ENCODE measurements around the gene CSTF3. TPM values are rescaled to one million over a fixed set of nuclear protein-coding genes. Genes with fewer than 3 reads are reported as not detected.

CSTF3 gene
- polyA plus RNA-seq (2013, experiment 1 of 2), result 44.3 TPM
- polyA plus RNA-seq (2013, experiment 2 of 2), result 46.1 TPM

- peak within 1 kb of the TSS; percentile 87 for H3K56ac ChIP-seq (ENCODE audit: low read length)
- WGBS (ENCODE audit: extremely low coverage, insufficient coverage, low lambda C conversion rate), result no CpG with 5 or more reads among the region's 40 CpGs
- peak within 1 kb of the TSS; percentile 71 for H3K4me3 ChIP-seq (ENCODE audit: low read length)
Observed at GRCh38 chr11:33161120-33162005, at the start of gene CSTF3. TSS of gene CSTF3 (minus strand) at chr11:33161480. CDS start at chr11:33161325, 155 bp downstream.

GRCh38 chr11:33208150-33208549 lies 46.9 kb upstream of the CSTF3 start:
- Histone ChIP-seq H3K36me3 (ENCODE audit: control insufficient read depth, insufficient read depth, low read length) (no peaks in the 10 kb centered on the region), H3K79me2 (ENCODE audit: control insufficient read depth, insufficient read depth, low read length) (no peaks in the 10 kb centered on the region), H2BK15ac (replicated peaks; ENCODE audit: low read depth) (no peak overlapping the region), H3K79me1 (ENCODE audit: low read length) (no peaks in the 10 kb centered on the region), H3K4ac (ENCODE audit: low read depth, low read length) (no peak overlapping the region), H3K27ac (ENCODE audit: low read depth, low read length) (no peak overlapping the region), H4K5ac (ENCODE audit: low read length) (no peak overlapping the region), H4K8ac (ENCODE audit: low read depth, low read length) (no peak overlapping the region), H3K56ac (ENCODE audit: low read length) (no peak overlapping the region), H3K18ac (ENCODE audit: low read length) (no peak overlapping the region), H3K9ac (ENCODE audit: low read length) (no peak overlapping the region), H2BK5ac (ENCODE audit: low read length) (no peak overlapping the region), H3K4me2 (ENCODE audit: low read length) (no peak overlapping the region), H2BK120ac (ENCODE audit: low read depth, low read length) (no peak overlapping the region), H3K4me3 (ENCODE audit: low read length) (no peak overlapping the region), H3K23ac (ENCODE audit: low read length) (no peak overlapping the region), H3K4me1 (ENCODE audit: control insufficient read depth, low read depth, low read length) (no peaks in the 10 kb centered on the region), H3K27me3 (ENCODE audit: insufficient read depth, low read length, poor library complexity) (no peaks in the 10 kb centered on the region), H2AK5ac (ENCODE audit: low read length) (no peak overlapping the region)
- DNase-seq, result no peak
- WGBS (ENCODE audit: extremely low coverage, insufficient coverage, low lambda C conversion rate), result no CpG with 5 or more reads among the region's 1 CpG

More at GRCh38 chr11:33161120-33162005, at the start of gene CSTF3:
- peaks cover 46% of the 10 kb centered on the region for H3K79me2 ChIP-seq (ENCODE audit: control insufficient read depth, insufficient read depth, low read length)
- H4K8ac ChIP-seq (ENCODE audit: low read depth, low read length), result peak within 1 kb of the TSS; percentile 78
- no peaks in the 10 kb centered on the region for H3K79me1 ChIP-seq (ENCODE audit: low read length)
- no peak within 1 kb of the TSS for H3K23ac ChIP-seq (ENCODE audit: low read length)
- peak within 1 kb of the TSS; percentile 57 for H2BK5ac ChIP-seq (ENCODE audit: low read length)
- H3K9ac ChIP-seq (ENCODE audit: low read length), result peak within 1 kb of the TSS; percentile 81
- H3K27me3 ChIP-seq (ENCODE audit: insufficient read depth, low read length, poor library complexity), result no peaks in the 10 kb centered on the region
- peak within 1 kb of the TSS; percentile 87 for H3K4me2 ChIP-seq (ENCODE audit: low read length)
- peak within 1 kb of the TSS; percentile 89 for H3K27ac ChIP-seq (ENCODE audit: low read depth, low read length)
- no peaks in the 10 kb centered on the region for H3K4me1 ChIP-seq (ENCODE audit: control insufficient read depth, low read depth, low read length)
- DNase-seq, result peak; percentile 100
- H3K18ac ChIP-seq (ENCODE audit: low read length), result peak within 1 kb of the TSS; percentile 93
- no peaks in the 10 kb centered on the region for H3K36me3 ChIP-seq (ENCODE audit: control insufficient read depth, insufficient read depth, low read length)
- H3K4ac ChIP-seq (ENCODE audit: low read depth, low read length), result peak within 1 kb of the TSS; percentile 82
- no peak within 1 kb of the TSS for H2BK15ac ChIP-seq (replicated peaks; ENCODE audit: low read depth)
- peak within 1 kb of the TSS; percentile 51 for H2BK120ac ChIP-seq (ENCODE audit: low read depth, low read length)
- peak within 1 kb of the TSS; percentile 95 for H4K5ac ChIP-seq (ENCODE audit: low read length)
- H2AK5ac ChIP-seq (ENCODE audit: low read length), result no peak within 1 kb of the TSS

DNA sequence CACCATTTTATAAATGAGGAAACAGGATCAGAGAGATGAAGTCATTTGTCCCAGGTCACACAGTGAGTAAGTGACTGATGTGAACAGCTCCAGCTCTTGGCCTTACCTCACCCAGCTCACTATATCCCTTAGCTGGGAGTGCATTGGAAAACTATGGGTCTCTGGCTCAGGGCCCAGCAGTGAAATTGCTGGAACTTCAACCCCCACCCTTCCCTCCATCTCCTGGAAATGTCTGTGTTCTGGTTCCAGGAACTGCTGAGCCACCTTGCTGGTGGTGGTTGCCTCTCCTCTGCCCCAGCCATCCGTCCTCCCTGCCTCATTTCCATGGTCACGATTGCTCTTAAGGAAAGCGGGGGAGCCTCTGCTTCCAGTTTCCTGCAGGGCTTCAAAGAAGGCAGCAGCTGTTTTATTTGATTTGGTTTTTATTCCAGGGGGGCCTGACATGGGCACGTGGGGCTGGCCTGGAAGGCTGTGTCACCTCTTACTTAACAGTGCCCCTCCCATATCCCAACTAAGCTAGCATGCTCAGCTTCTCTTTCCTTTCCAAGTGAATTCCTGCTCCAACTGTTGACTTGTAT lies 46.2 kb upstream of the CSTF3 start:
- Histone ChIP-seq H3K27ac (ENCODE audit: low read depth, low read length) (no peak overlapping the region), H3K4me2 (ENCODE audit: low read length) (no peak overlapping the region), H3K36me3 (ENCODE audit: control insufficient read depth, insufficient read depth, low read length) (no peaks in the 10 kb centered on the region), H2BK15ac (replicated peaks; ENCODE audit: low read depth) (no peak overlapping the region), H2BK5ac (ENCODE audit: low read length) (no peak overlapping the region), H4K8ac (ENCODE audit: low read depth, low read length) (no peak overlapping the region), H3K23ac (ENCODE audit: low read length) (no peak overlapping the region), H3K9ac (ENCODE audit: low read length) (no peak overlapping the region), H3K4me1 (ENCODE audit: control insufficient read depth, low read depth, low read length) (no peaks in the 10 kb centered on the region), H3K79me1 (ENCODE audit: low read length) (no peaks in the 10 kb centered on the region), H3K27me3 (ENCODE audit: insufficient read depth, low read length, poor library complexity) (no peaks in the 10 kb centered on the region), H3K56ac (ENCODE audit: low read length) (no peak overlapping the region), H2AK5ac (ENCODE audit: low read length) (no peak overlapping the region), H2BK120ac (ENCODE audit: low read depth, low read length) (no peak overlapping the region), H3K4ac (ENCODE audit: low read depth, low read length) (no peak overlapping the region), H3K79me2 (ENCODE audit: control insufficient read depth, insufficient read depth, low read length) (no peaks in the 10 kb centered on the region), H3K18ac (ENCODE audit: low read length) (no peak overlapping the region), H3K4me3 (ENCODE audit: low read length) (no peak overlapping the region), H4K5ac (ENCODE audit: low read length) (no peak overlapping the region)
- DNase-seq, result no peak
- WGBS (ENCODE audit: extremely low coverage, insufficient coverage, low lambda C conversion rate), result no CpG with 5 or more reads among the region's 4 CpGs

- Histone ChIP-seq H4K8ac (ENCODE audit: low read depth, low read length) (no peak overlapping the region), H3K18ac (ENCODE audit: low read length) (no peak overlapping the region), H3K56ac (ENCODE audit: low read length) (no peak overlapping the region), H3K27me3 (ENCODE audit: insufficient read depth, low read length, poor library complexity) (no peaks in the 10 kb centered on the region), H3K4me1 (ENCODE audit: control insufficient read depth, low read depth, low read length) (no peaks in the 10 kb centered on the region), H3K4ac (ENCODE audit: low read depth, low read length) (no peak overlapping the region), H2BK120ac (ENCODE audit: low read depth, low read length) (no peak overlapping the region), H3K4me2 (ENCODE audit: low read length) (no peak overlapping the region), H3K36me3 (ENCODE audit: control insufficient read depth, insufficient read depth, low read length) (no peaks in the 10 kb centered on the region), H3K9ac (ENCODE audit: low read length) (no peak overlapping the region), H2BK5ac (ENCODE audit: low read length) (no peak overlapping the region), H4K5ac (ENCODE audit: low read length) (no peak overlapping the region), H3K23ac (ENCODE audit: low read length) (no peak overlapping the region), H2BK15ac (replicated peaks; ENCODE audit: low read depth) (no peak overlapping the region), H3K79me1 (ENCODE audit: low read length) (no peaks in the 10 kb centered on the region), H3K4me3 (ENCODE audit: low read length) (no peak overlapping the region), H3K27ac (ENCODE audit: low read depth, low read length) (no peak overlapping the region), H2AK5ac (ENCODE audit: low read length) (no peak overlapping the region), H3K79me2 (ENCODE audit: control insufficient read depth, insufficient read depth, low read length) (no peaks in the 10 kb centered on the region)
- no peak for DNase-seq
- no CpG with 5 or more reads among the region's 14 CpGs for whole genome bisulfite sequencing (ENCODE audit: extremely low coverage, insufficient coverage, low lambda C conversion rate)
Observed at GRCh38 chr11:33197915-33198727, 36.8 kb upstream of the CSTF3 start.

DNA sequence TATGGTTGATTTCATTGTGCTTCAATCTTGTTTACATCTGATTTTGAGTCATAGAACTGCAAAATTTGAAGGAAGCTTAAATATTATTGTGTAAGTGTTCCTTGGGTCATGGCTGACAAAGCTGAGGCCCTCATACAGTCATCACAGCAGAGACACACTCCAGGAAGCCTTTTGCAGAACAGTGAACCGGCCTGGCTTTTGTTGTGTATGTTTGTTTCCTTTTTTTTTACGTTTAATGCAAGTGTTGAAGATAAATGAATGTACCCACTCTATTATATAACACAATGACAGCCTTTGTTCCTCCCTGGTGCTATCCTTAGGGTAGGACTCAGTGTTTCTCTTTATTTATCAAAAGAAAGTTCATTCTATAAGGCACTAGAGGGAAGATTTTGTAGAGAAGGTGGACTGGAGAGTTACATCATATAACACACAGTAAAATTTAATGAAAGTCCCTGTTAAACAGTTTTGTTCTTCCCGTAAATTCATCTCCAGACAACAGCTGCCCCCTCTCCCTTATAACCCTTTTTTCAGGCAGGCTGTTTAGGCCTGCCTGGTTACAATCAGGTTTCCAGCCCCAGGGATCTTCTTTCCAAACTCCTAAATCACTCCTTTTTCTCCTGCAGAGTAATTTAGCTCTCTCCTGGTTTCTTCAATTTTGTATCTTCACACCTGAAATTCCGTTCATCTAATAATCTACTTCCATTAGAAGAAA lies 34.3 kb upstream of the CSTF3 start:
- Histone ChIP-seq H2BK5ac (ENCODE audit: low read length) (no peak overlapping the region), H3K4me1 (ENCODE audit: control insufficient read depth, low read depth, low read length) (no peaks in the 10 kb centered on the region), H3K18ac (ENCODE audit: low read length) (no peak overlapping the region), H2AK5ac (ENCODE audit: low read length) (no peak overlapping the region), H3K9ac (ENCODE audit: low read length) (no peak overlapping the region), H3K4ac (ENCODE audit: low read depth, low read length) (no peak overlapping the region), H3K27me3 (ENCODE audit: insufficient read depth, low read length, poor library complexity) (no peaks in the 10 kb centered on the region), H2BK120ac (ENCODE audit: low read depth, low read length) (no peak overlapping the region), H3K4me3 (ENCODE audit: low read length) (no peak overlapping the region), H2BK15ac (replicated peaks; ENCODE audit: low read depth) (no peak overlapping the region), H4K5ac (ENCODE audit: low read length) (no peak overlapping the region), H4K8ac (ENCODE audit: low read depth, low read length) (no peak overlapping the region), H3K56ac (ENCODE audit: low read length) (no peak overlapping the region), H3K36me3 (ENCODE audit: control insufficient read depth, insufficient read depth, low read length) (no peaks in the 10 kb centered on the region), H3K79me1 (ENCODE audit: low read length) (no peaks in the 10 kb centered on the region), H3K4me2 (ENCODE audit: low read length) (no peak overlapping the region), H3K27ac (ENCODE audit: low read depth, low read length) (no peak overlapping the region), H3K79me2 (ENCODE audit: control insufficient read depth, insufficient read depth, low read length) (no peaks in the 10 kb centered on the region), H3K23ac (ENCODE audit: low read length) (no peak overlapping the region)
- no peak for DNase-seq
- no CpG with 5 or more reads among the region's 4 CpGs for WGBS (ENCODE audit: extremely low coverage, insufficient coverage, low lambda C conversion rate)
